ENCODE measurements around the gene CMIP. TPM values are rescaled to one million over a fixed set of nuclear protein-coding genes. Genes with fewer than 3 reads are reported as not detected.

Gene CMIP
- polyA plus RNA-seq, 1 experiment = 2.7 TPM

DNA sequence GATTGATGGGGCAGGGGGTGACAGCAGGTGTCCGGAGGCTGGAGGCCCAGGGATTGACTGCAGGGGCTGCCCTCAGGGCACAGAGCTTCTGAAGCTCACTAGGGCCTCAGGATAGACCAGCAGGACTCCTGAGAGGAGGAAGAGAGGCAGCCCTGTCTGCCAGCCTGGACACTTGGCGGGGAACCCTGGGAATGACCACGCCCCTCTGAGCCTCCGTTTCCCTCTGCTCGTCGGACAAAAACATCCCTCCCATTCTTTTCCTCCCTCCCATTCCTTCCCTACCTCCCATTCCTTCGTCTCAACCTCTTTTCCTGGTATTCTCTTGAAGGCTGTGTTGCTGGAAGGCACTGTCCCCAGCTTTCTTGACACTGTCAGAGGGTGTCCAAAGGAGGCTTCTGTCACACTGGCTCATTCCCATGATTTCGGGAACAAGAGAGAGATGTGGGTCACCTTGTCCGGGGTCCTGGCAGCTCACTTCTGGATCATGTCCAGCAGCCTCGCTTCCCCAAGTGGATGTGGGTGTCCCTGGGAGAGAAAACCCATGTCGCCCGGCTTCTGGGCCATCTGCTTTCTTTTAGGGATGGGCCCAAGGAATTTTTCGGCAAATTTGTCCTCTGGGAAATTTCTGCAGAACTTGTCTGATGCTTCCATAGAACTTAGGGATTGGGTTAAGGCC lies 145.5 kb downstream of the CMIP start:
- Histone ChIP-seq H3K9me3 (ENCODE audit: control insufficient read depth, insufficient read depth, low read length) (no peaks in the 10 kb centered on the region), H3K4me3 (ENCODE audit: low read depth, low read length) (no peak overlapping the region), H3K27ac (ENCODE audit: low read depth, low read length) (no peak overlapping the region), H3K27me3 (ENCODE audit: control insufficient read depth, insufficient read depth, low read length) (no peaks in the 10 kb centered on the region)
- DNase-seq (ENCODE audit: low read depth, low spot score) = no peak
- ChIA-PET POLR2A (no interaction called here), CTCF (no interaction called here)
- TF ChIP-seq, protein P1, sequence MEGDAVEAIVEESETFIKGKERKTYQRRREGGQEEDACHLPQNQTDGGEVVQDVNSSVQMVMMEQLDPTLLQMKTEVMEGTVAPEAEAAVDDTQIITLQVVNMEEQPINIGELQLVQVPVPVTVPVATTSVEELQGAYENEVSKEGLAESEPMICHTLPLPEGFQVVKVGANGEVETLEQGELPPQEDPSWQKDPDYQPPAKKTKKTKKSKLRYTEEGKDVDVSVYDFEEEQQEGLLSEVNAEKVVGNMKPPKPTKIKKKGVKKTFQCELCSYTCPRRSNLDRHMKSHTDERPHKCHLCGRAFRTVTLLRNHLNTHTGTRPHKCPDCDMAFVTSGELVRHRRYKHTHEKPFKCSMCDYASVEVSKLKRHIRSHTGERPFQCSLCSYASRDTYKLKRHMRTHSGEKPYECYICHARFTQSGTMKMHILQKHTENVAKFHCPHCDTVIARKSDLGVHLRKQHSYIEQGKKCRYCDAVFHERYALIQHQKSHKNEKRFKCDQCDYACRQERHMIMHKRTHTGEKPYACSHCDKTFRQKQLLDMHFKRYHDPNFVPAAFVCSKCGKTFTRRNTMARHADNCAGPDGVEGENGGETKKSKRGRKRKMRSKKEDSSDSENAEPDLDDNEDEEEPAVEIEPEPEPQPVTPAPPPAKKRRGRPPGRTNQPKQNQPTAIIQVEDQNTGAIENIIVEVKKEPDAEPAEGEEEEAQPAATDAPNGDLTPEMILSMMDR (IDR thresholded peaks at IDR 0.05; ENCODE audit: low read depth, low read length) = no peak

- H3K27ac ChIP-seq (ENCODE audit: low read depth, low read length) = no peak overlapping the region
- TF ChIP-seq, protein P1 (IDR thresholded peaks at IDR 0.05; ENCODE audit: low read depth, low read length) = no peak
- H3K4me3 ChIP-seq (ENCODE audit: low read depth, low read length) = no peak overlapping the region
- H3K9me3 ChIP-seq (ENCODE audit: control insufficient read depth, insufficient read depth, low read length) = no peaks in the 10 kb centered on the region
- ChIA-PET CTCF (no interaction called here), POLR2A (no interaction called here)
- no peak for DNase-seq (ENCODE audit: low read depth, low spot score)
- H3K27me3 ChIP-seq (ENCODE audit: control insufficient read depth, insufficient read depth, low read length) = no peaks in the 10 kb centered on the region
Observed at GRCh38 chr16:81590714-81591544, 146.3 kb downstream of the CMIP start.

- POLR2A ChIA-PET = no interaction called here
- CTCF ChIA-PET = no interaction called here
- no peak overlapping the region for H3K27ac ChIP-seq (ENCODE audit: low read depth, low read length)
- no peaks in the 10 kb centered on the region for H3K9me3 ChIP-seq (ENCODE audit: control insufficient read depth, insufficient read depth, low read length)
- no peak for DNase-seq (ENCODE audit: low read depth, low spot score)
- no peaks in the 10 kb centered on the region for H3K27me3 ChIP-seq (ENCODE audit: control insufficient read depth, insufficient read depth, low read length)
- H3K4me3 ChIP-seq (ENCODE audit: low read depth, low read length) = no peak overlapping the region
- TF ChIP-seq, protein P1 (IDR thresholded peaks at IDR 0.05; ENCODE audit: low read depth, low read length) = no peak
Observed at GRCh38 chr16:81591545-81591870, 146.9 kb downstream of the CMIP start.

DNA sequence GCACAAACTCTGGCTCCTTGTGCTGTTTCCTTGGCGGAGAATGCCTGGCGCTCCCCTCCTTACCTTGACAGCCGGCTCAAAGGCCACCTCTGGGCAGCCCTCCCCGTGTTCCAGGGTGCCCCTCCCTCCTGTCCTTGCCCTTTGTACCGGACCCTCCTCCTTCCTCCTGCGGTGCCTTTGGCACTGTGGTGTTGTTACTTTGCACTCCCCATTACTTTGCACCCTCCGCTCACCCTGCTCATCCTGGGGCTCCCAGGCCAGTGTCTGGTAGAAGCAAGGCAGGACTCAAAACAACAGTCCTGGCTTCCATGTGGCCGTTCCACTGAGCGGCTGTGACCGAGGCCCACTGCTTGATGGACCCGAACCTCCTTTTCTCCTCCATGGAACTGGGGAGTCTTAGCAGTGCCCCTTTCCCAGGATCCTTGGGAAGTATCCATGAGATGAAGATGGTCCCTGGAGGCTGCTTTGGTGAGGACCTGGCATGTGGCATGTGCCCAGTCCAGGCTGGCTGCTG lies 147.8 kb downstream of the CMIP start:
- ChIA-PET POLR2A (no interaction called here), CTCF (no interaction called here)
- Histone ChIP-seq H3K27me3 (ENCODE audit: control insufficient read depth, insufficient read depth, low read length) (no peaks in the 10 kb centered on the region), H3K4me3 (ENCODE audit: low read depth, low read length) (no peak overlapping the region), H3K27ac (ENCODE audit: low read depth, low read length) (no peak overlapping the region), H3K9me3 (ENCODE audit: control insufficient read depth, insufficient read depth, low read length) (no peaks in the 10 kb centered on the region; the same call in 1 of the 2 replicates)
- TF ChIP-seq, protein P1 (IDR thresholded peaks at IDR 0.05; ENCODE audit: low read depth, low read length) = no peak
- DNase-seq (ENCODE audit: low read depth, low spot score) = no peak

DNA sequence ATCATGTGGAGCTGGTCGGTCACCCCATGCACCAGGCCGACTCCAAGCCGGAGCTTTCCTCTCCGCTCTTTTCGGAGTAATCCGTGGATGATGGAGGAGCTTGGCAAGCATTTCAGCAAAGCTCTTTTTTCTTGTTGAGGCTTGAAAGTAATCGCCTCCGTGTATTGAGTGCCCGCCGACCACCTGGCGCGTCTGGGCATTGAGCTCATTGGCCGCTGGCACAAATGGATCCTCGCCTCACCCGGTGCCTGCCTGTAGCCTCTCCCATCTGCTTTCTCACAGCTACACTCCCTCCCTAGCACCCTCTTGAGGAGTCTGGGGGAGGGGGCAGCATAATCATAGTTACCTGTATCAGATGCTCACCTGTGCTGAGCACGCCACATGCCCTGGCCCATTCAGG lies 148.9 kb downstream of the CMIP start:
- H3K27me3 ChIP-seq (ENCODE audit: control insufficient read depth, insufficient read depth, low read length) = no peaks in the 10 kb centered on the region
- POLR2A ChIA-PET = no interaction called here
- TF ChIP-seq, protein P1 (IDR thresholded peaks at IDR 0.05; ENCODE audit: low read depth, low read length) = no peak
- CTCF ChIA-PET = no interaction called here
- H3K27ac ChIP-seq (ENCODE audit: low read depth, low read length) = no peak overlapping the region
- H3K4me3 ChIP-seq (ENCODE audit: low read depth, low read length) = no peak overlapping the region
- no peaks in the 10 kb centered on the region; the same call in 1 of the 2 replicates for H3K9me3 ChIP-seq (ENCODE audit: control insufficient read depth, insufficient read depth, low read length)
- no peak for DNase-seq (ENCODE audit: low read depth, low spot score)
